GM15510 (cell line): ENCODE data around the gene CCDC83.

Source experiments
- POLR2A ChIP-seq: IDR thresholded peaks from 3 replicates; pipeline ENCODE4 v1.6.1; 2011; ENCODE audit warnings: borderline replicate concordance; ENCODE audit not compliant: insufficient read length; ENCODE audit errors: extremely low read depth

Gene CCDC83

GRCh38 chr11:85898456-85898855 is 43.3 kb downstream of the CCDC83 start:
- no peak for TF ChIP-seq POLR2A

- no peak for TF ChIP-seq POLR2A
These were observed 47.2 kb downstream of the CCDC83 start for GRCh38 chr11:85902353-85902752.

GRCh38 chr11:85903406-85903805 is 48.2 kb downstream of the CCDC83 start:
- TF ChIP-seq POLR2A = no peak

- TF ChIP-seq POLR2A = no peak
These were observed 48.6 kb downstream of the CCDC83 start for GRCh38 chr11:85903811-85904210.

- TF ChIP-seq POLR2A = no peak
These were observed 57.2 kb downstream of the CCDC83 start for GRCh38 chr11:85912414-85912813.

- no peak for TF ChIP-seq POLR2A
These were observed 58.3 kb downstream of the CCDC83 start for GRCh38 chr11:85913513-85913912.

- no peak for TF ChIP-seq POLR2A
These were observed 59.2 kb downstream of the CCDC83 start for GRCh38 chr11:85914425-85914824.

GRCh38 chr11:85918910-85919794 is 64.0 kb downstream of the CCDC83 start:
- TF ChIP-seq POLR2A = no peak

- no peak for TF ChIP-seq POLR2A
These were observed 67.2 kb downstream of the CCDC83 start for GRCh38 chr11:85922367-85922766.

- TF ChIP-seq POLR2A = no peak
These were observed 68.3 kb downstream of the CCDC83 start for GRCh38 chr11:85923455-85923854.

- no peak for TF ChIP-seq POLR2A
These were observed 75.7 kb downstream of the CCDC83 start for GRCh38 chr11:85930879-85931366.

GRCh38 chr11:85934596-85935169 is 79.5 kb downstream of the CCDC83 start:
- no peak for TF ChIP-seq POLR2A

- TF ChIP-seq POLR2A = no peak
These were observed 80.6 kb downstream of the CCDC83 start for GRCh38 chr11:85935751-85936150.

- TF ChIP-seq POLR2A = no peak
These were observed 82.7 kb downstream of the CCDC83 start for GRCh38 chr11:85937835-85938234.

- TF ChIP-seq POLR2A = no peak
These were observed 84.2 kb downstream of the CCDC83 start for GRCh38 chr11:85939099-85940015.

- TF ChIP-seq POLR2A = no peak
These were observed 86.3 kb downstream of the CCDC83 start for GRCh38 chr11:85941380-85941973.

- no peak for TF ChIP-seq POLR2A
These were observed 90.1 kb downstream of the CCDC83 start for GRCh38 chr11:85945296-85945695.
